OCI-LY1 (cell line): ENCODE results near the gene SYT9.

Experiments
- CTCF ChIP-seq: fragments of 200-600 bp; sonication (generic), shearing (Covaris generic); IDR thresholded peaks from 2 replicates; pipeline ENCODE4 v1.5.1; 2017; ENCODE audit warnings: mild to moderate bottlenecking, antibody characterized with exemption, low read length, moderate library complexity, mixed read lengths
- EZH2 ChIP-seq: fragments of 200-600 bp; sonication (generic), shearing (Covaris generic); IDR thresholded peaks from 2 replicates; pipeline ENCODE4 v1.8.0; 2017; ENCODE audit warnings: borderline replicate concordance, mixed run types, mild to moderate bottlenecking, antibody characterized with exemption, low read length, moderate library complexity, mixed read lengths

DNA sequence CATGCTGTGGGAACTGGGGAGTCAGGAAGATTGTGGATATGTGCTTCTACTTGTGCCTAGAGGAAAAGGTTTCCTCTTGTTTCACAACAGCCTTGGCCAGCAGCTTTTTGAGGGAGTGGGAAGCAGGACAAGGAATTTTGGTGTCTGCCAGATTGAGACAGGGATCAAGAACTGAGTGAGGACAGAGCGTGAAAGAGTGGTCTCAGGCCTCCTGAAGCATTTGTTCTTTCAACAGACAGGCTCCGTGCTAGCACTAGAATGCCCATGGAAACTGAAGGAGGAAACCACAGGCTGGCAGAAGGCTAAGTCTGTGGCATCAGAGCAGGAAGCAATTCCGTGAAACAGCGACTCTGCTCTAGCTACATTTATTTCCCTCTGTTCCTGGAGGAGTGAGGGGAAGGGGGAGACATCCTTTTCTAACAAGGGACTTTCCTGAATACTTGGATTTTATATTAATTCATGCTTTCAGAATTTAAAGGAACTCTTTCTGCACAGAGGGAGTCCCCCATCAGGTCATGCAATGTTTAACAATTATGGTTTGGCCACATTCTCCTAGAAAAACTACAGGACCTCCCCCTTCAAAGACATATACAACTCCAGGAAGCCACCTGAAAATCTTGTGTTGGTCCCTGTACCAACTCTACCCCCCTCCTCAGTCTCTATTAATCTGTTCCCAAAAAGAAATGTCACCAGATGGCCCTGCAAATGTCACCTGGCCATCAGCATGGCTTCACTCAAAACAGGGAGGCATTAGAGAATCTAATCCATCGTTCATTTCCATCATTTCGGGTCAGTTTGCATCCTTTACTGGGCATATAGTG lies 96.1 kb downstream of the SYT9 start:
- TF ChIP-seq CTCF (no peak), EZH2 (no peak)
